Esophagus muscularis mucosa (tissue), 4 donors: Measurements from ENCODE around the gene KCNJ13.

Experiments used
- EP300 ChIP-seq: sonication (generic); formaldehyde crosslinking; IDR thresholded peaks from one replicate; pipeline ENCODE4 v1.6.1; 2017; ENCODE audit warnings: antibody characterized with exemption
- POLR2A ChIP-seq: fragments of 450-650 bp; IDR thresholded peaks from one replicate; pipeline ENCODE4 v1.6.1; 2017; ENCODE audit warnings: antibody characterized with exemption, moderate library complexity, mild to moderate bottlenecking, low read depth
- POLR2AphosphoS5 ChIP-seq, 2 donors: sonication (generic); formaldehyde crosslinking; IDR thresholded peaks; one replicate each; pipeline ENCODE4 v1.6.1; 2017; ENCODE audit warnings: antibody characterized with exemption in 2 of 2
- TF ChIP-seq, protein P1 (sequence below), 3 experiments: fragments of 200-600 bp in 2 of 3; fragments of 450-650 bp in 1 of 3; sonication (generic) in 2 of 3; IDR thresholded peaks; one replicate each; pipeline ENCODE4 v1.5.1; 2017 to 2019; ENCODE audit warnings: antibody characterized with exemption in 3 of 3, mild to moderate bottlenecking in 2 of 3, moderate library complexity in 1 of 3

DNA sequence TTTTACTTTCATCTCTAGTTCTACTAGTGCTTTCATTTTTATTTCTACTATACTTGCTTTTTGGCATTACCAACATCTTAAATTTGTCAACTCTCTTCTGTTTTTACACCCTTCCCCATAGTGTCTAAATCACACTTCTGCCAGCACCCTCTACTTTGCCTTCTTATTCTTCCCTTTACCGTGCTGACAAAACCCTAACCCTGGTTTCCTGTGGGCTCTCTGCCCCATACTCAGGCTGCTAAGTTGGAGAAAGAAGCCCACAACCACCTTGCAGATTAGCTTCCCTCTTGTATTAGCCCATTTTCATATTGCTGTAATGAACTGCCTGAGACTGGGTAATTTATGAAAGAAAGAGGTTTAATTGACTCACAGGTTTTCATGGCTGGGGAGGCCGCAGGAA lies 54.5 kb downstream of the KCNJ13 start:
- TF ChIP-seq, protein P1, sequence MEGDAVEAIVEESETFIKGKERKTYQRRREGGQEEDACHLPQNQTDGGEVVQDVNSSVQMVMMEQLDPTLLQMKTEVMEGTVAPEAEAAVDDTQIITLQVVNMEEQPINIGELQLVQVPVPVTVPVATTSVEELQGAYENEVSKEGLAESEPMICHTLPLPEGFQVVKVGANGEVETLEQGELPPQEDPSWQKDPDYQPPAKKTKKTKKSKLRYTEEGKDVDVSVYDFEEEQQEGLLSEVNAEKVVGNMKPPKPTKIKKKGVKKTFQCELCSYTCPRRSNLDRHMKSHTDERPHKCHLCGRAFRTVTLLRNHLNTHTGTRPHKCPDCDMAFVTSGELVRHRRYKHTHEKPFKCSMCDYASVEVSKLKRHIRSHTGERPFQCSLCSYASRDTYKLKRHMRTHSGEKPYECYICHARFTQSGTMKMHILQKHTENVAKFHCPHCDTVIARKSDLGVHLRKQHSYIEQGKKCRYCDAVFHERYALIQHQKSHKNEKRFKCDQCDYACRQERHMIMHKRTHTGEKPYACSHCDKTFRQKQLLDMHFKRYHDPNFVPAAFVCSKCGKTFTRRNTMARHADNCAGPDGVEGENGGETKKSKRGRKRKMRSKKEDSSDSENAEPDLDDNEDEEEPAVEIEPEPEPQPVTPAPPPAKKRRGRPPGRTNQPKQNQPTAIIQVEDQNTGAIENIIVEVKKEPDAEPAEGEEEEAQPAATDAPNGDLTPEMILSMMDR (IDR thresholded peaks at IDR 0.05), result no peak
- TF ChIP-seq POLR2A (no peak), POLR2AphosphoS5 (IDR thresholded peaks at IDR 0.05) (no peak), EP300 (no peak)
